ENCODE data around the gene NPHP4. TPM values are rescaled to one million over a fixed set of nuclear protein-coding genes. Genes with fewer than 3 reads are reported as not detected.

Gene NPHP4
- 3.4 to 5.3 TPM (median 5.0 TPM) in 5 replicates for total RNA-seq (2022; extraction: Qiagen RNA extraction; ENCODE audit: low read depth)

DNA sequence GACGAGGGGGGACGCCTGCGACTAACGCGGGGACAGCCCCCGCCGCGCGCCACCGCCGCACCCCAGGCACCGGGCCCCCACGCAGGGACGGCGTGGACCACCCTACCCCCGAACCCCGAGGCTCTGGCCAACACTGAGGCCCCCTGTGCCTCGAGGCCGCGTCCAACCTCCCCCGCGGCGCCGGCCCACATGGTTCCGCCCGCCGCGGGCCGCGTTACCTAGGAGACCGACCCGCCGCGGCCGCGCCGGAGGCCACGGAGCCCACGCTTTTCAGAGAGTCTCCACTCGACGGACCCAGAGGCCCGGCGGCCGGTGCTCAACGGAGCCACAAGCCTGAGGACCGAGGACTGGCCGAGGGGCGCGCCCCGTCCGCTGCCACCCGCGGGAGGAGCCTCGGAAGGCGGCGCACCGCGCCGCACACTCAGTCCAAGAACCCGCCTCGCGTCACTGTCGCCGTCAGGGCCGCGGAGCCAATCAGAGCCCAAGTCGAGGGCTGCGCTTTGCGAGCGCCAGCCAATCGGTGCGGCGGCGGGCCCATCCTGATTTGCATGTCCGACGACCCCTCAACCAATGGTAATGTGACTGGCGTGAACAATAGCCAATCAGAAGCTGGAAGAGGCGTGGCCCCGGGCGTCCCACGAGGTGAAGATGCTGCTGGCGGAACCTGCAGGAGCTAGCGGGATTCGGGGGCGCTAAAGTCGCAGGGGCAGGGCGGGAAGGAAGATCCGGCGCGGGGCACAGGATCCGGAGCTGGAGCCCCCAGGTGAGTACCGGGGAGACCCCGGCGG lies at the start of gene NPHP4:
Gene NPHP4, minus strand, starts transcription at position 400 of the 788 bp plus-strand sequence. CDS start 6,136 bp downstream, outside the sequence.

Other genes with a start within 250 kb of the NPHP4 start
- 7.3 to 9.4 TPM (median 8.1 TPM) in 5 replicates for gene KCNAB2, start 53.5 kb upstream of the NPHP4 start, total RNA-seq (2022; extraction: Qiagen RNA extraction; ENCODE audit: low read depth)
- gene CHD5, start 187.9 kb upstream of the NPHP4 start, total RNA-seq (2022; extraction: Qiagen RNA extraction; ENCODE audit: low read depth) = 1.2 to 1.5 TPM (median 1.5 TPM) in 5 replicates
- gene RPL22, start 207.2 kb upstream of the NPHP4 start, total RNA-seq (2022; extraction: Qiagen RNA extraction; ENCODE audit: low read depth) = 279 to 471 TPM (median 456 TPM) in 5 replicates
- 6.3 to 15.0 TPM (median 13.4 TPM) in 5 replicates for gene RNF207, start 213.7 kb upstream of the NPHP4 start, total RNA-seq (2022; extraction: Qiagen RNA extraction; ENCODE audit: low read depth)
- 47.9 to 61.6 TPM (median 56.8 TPM) in 5 replicates for gene ICMT, start 243.5 kb upstream of the NPHP4 start, total RNA-seq (2022; extraction: Qiagen RNA extraction; ENCODE audit: low read depth)

Measured in A549 treated with GW870086 at 1 μM for 4 hours (cell line).